ENCODE results near the gene PLCXD3.

- TF ChIP-seq EZH2phosphoT487 (IDR thresholded peaks at IDR 0.05; ENCODE audit: borderline replicate concordance) (no peak), CTCF (conservative IDR thresholded peaks at IDR 0.05; ENCODE audit: low read length) (no peak)
Measured at GRCh38 chr5:41435276-41435675, 75.1 kb downstream of the PLCXD3 start.
